ENCODE data around the gene KRT17. TPM values are rescaled to one million over a fixed set of nuclear protein-coding genes. Genes with fewer than 3 reads are reported as not detected.
"Not testable (repeated sequence)": the region's sequence is repeated elsewhere in the genome, so short reads cannot be mapped to it uniquely, and the experiment has no call there.

Gene KRT17
- polyA plus RNA-seq, 1 donor from 2014 or later: not detected

GRCh38 chr17:41619927-41620582, 4.3 kb downstream of the KRT17 start:
- H2AFZ ChIP-seq (ENCODE audit: low read depth, low read length); H3K9me2 ChIP-seq (ENCODE audit: insufficient read depth, low read length); H3K79me2 ChIP-seq (replicated peaks; ENCODE audit: insufficient read depth, low read length); H3K27me3 ChIP-seq (ENCODE audit: insufficient read depth, low read depth, low read length); H3F3A ChIP-seq (ENCODE audit: insufficient read depth, low read length, poor library complexity, severe bottlenecking); H3K4me3 ChIP-seq (ENCODE audit: low read length); H3K36me3 ChIP-seq (ENCODE audit: insufficient read depth, low read length); H3K9ac ChIP-seq (ENCODE audit: low read length); H3K9me3 ChIP-seq (ENCODE audit: low read length); H3K4me2 ChIP-seq (ENCODE audit: low read length); H4K20me1 ChIP-seq (ENCODE audit: insufficient read depth); H3K27ac ChIP-seq (ENCODE audit: low read length): not testable (repeated sequence)

GRCh38 chr17:41619036-41619926, 5.1 kb downstream of the KRT17 start:
- Histone ChIP-seq H2AFZ (ENCODE audit: low read depth, low read length) (no peak overlapping the region), H3K27me3 (ENCODE audit: insufficient read depth, low read depth, low read length) (no peaks in the 10 kb centered on the region), H3K4me2 (ENCODE audit: low read length) (no peak overlapping the region), H3K36me3 (ENCODE audit: insufficient read depth, low read length) (no peaks in the 10 kb centered on the region), H3K79me2 (replicated peaks; ENCODE audit: insufficient read depth, low read length) (no peaks in the 10 kb centered on the region), H3K9me2 (ENCODE audit: insufficient read depth, low read length) (no peaks in the 10 kb centered on the region), H3K27ac (ENCODE audit: low read length) (no peak overlapping the region), H4K20me1 (ENCODE audit: insufficient read depth) (no peaks in the 10 kb centered on the region), H3K9me3 (ENCODE audit: low read length) (no peaks in the 10 kb centered on the region), H3K9ac (ENCODE audit: low read length) (no peak overlapping the region), H3F3A (ENCODE audit: insufficient read depth, low read length, poor library complexity, severe bottlenecking) (no peaks in the 10 kb centered on the region), H3K4me3 (ENCODE audit: low read length) (no peak overlapping the region)
- TF ChIP-seq EP300 (conservative IDR thresholded peaks at IDR 0.05; ENCODE audit: poor library complexity, severe bottlenecking) (no peak), SMC3 (conservative IDR thresholded peaks at IDR 0.05; ENCODE audit: poor library complexity) (no peak), TAF1 (IDR thresholded peaks at IDR 0.05; ENCODE audit: low read depth) (no peak), CTCF (IDR thresholded peaks at IDR 0.05; ENCODE audit: poor library complexity, severe bottlenecking) (no peak), REST (IDR thresholded peaks at IDR 0.05; ENCODE audit: borderline replicate concordance) (no peak), MXI1 (conservative IDR thresholded peaks at IDR 0.05; ENCODE audit: poor library complexity, severe bottlenecking) (no peak), RAD21 (conservative IDR thresholded peaks at IDR 0.05) (no peak), EZH2 (IDR thresholded peaks at IDR 0.05; ENCODE audit: borderline replicate concordance, insufficient read depth, low read length, poor library complexity, severe bottlenecking) (no peak), POLR2AphosphoS5 (IDR thresholded peaks at IDR 0.05) (no peak)

Measured in neural cell (in vitro differentiated cells).